Kidney (tissue), 14 donors: Measurements from ENCODE around the gene PRKAG2. TPM values are rescaled to one million over a fixed set of nuclear protein-coding genes. Genes with fewer than 3 reads are reported as not detected.

Source experiments
- DNase-seq, 5 donors: peaks; one replicate each; pipeline ENCODE4 v3.0.0-alpha.2; 2013 to 2020
- FAIRE-seq: peaks from 2 replicates; lab custom pipeline; 2012; peaks lifted over from hg19 to GRCh38; lab: Jason Lieb, UNC
- H3K27ac ChIP-seq, 2 donors: one replicate each; pipeline ENCODE4 v1.7.0; 2013; ENCODE audit warnings: low read depth in 2 of 2, low read length in 2 of 2, inconsistent platforms in 1 of 2
- H3K27me3 ChIP-seq: one replicate; pipeline ENCODE4 v1.7.1; 2013; ENCODE audit warnings: low read length, inconsistent platforms; ENCODE audit not compliant: control insufficient read depth, insufficient read depth
- H3K36me3 ChIP-seq, 3 donors: one replicate each; pipeline versions ENCODE4 v1.7.0 to v1.7.1; 2013; ENCODE audit warnings: low read length in 3 of 3, control low read depth in 1 of 3, inconsistent platforms in 1 of 3; ENCODE audit not compliant: insufficient read depth in 3 of 3, control insufficient read depth in 2 of 3
- H3K4me1 ChIP-seq, 3 donors: one replicate each; pipeline versions ENCODE4 v1.7.0 to v1.7.1; 2013; ENCODE audit warnings: low read length in 3 of 3, inconsistent platforms in 1 of 3, low read depth in 1 of 3; ENCODE audit not compliant: control insufficient read depth in 2 of 3, insufficient read depth in 2 of 3
- H3K4me3 ChIP-seq, 3 donors: one replicate each; pipeline versions ENCODE4 v1.7.0 to v1.8.1; 2013; ENCODE audit warnings: low read length in 3 of 3, control low read depth in 1 of 3, inconsistent platforms in 1 of 3
- H3K9ac ChIP-seq, 3 donors: one replicate each; pipeline versions ENCODE4 v1.7.0 to v1.7.1; 2013; ENCODE audit warnings: low read length in 3 of 3, control low read depth in 1 of 3, inconsistent platforms in 1 of 3
- H3K9me3 ChIP-seq, 3 donors: one replicate each; pipeline versions ENCODE4 v1.7.0 to v1.7.1; 2013; ENCODE audit warnings: low read length in 3 of 3, control low read depth in 1 of 3, inconsistent platforms in 1 of 3; ENCODE audit not compliant: control insufficient read depth in 2 of 3, insufficient read depth in 1 of 3
- intact Hi-C: fragments of 100-400 bp; cut with DNase I; formaldehyde crosslinking; loops from one replicate; pipeline ENCODE4 v1.11.1; 2022
- polyA plus RNA-seq: library from polyadenylated mRNA; stranded (reverse); fragments of 350-450 nt; fragmentation: Illumina TruSeq; extraction: RNeasy Lipid Tissue Mini Kit (QIAGEN cat#74804); gene quantifications from one replicate; pipeline ENCODE4 v1.2.3, GENCODE V29; 2014; ENCODE audit warnings: low read depth, low replicate concordance; ENCODE audit not compliant: insufficient read depth
- total RNA-seq: library from RNA; stranded (reverse); fragmentation: NEBNext Ultra II Directional; extraction: Animal tissue kit (Norgen Biotek cat#: 25700); gene quantifications from one replicate; pipeline ENCODE4 v1.2.1, GENCODE V29; 2021
- TF ChIP-seq, protein P1 (sequence below): IDR thresholded peaks from 3 replicates; pipeline ENCODE4 v1.5.1; 2012; ENCODE audit warnings: mild to moderate bottlenecking, moderate library complexity, borderline replicate concordance; ENCODE audit not compliant: insufficient read depth; ENCODE audit errors: extremely low read depth
- donor health status: control.
- donor health status: control.
- donor health status: control.
- donor health status: control.
- donor health status: control.
- donor health status: DM: yes; HTN: yes; CAD: no.
- donor health status: Normal renal cell carcinoma (clear cell type).

The PRKAG2 gene
- total and polyA plus RNA-seq, 2 donors from 2014 or later = 40.7 to 40.9 TPM

DNA sequence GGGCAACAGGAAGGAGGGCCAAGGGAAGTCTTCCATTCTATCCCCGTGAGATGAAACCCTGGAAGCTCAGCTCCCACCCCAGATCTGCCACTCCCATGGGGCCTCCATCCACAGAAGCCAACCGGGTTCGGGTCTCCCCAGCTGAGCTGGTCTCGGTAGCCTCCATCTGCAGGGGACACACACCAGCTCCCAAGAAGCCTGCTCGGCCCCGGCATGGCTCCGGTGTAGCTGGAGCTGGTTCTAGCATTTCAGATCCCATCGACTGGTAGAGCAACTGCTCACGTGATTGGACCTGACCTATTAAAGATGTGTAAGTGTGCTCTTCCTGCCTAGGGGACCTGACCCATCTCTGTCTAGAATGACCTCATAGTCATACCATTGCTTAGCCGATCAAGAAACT lies 138.0 kb downstream of the PRKAG2 start:
- FAIRE-seq (no peak), DNase-seq (peak in 1 of 5 donors; percentile 48)
- Histone ChIP-seq H3K9ac (no peak overlapping the region), H3K27me3 (no peaks in the 10 kb centered on the region), H3K9me3 (no peaks in the 10 kb centered on the region), H3K36me3 (no peaks in the 10 kb centered on the region), H3K4me1 (peaks cover 5 to 10% (median 7%) of the 10 kb centered on the region in 3 donors), H3K4me3 (no peak overlapping the region), H3K27ac (no peak overlapping the region)
- TF ChIP-seq, protein P1, sequence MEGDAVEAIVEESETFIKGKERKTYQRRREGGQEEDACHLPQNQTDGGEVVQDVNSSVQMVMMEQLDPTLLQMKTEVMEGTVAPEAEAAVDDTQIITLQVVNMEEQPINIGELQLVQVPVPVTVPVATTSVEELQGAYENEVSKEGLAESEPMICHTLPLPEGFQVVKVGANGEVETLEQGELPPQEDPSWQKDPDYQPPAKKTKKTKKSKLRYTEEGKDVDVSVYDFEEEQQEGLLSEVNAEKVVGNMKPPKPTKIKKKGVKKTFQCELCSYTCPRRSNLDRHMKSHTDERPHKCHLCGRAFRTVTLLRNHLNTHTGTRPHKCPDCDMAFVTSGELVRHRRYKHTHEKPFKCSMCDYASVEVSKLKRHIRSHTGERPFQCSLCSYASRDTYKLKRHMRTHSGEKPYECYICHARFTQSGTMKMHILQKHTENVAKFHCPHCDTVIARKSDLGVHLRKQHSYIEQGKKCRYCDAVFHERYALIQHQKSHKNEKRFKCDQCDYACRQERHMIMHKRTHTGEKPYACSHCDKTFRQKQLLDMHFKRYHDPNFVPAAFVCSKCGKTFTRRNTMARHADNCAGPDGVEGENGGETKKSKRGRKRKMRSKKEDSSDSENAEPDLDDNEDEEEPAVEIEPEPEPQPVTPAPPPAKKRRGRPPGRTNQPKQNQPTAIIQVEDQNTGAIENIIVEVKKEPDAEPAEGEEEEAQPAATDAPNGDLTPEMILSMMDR = no peak
- intact Hi-C loops = no loop called here

DNA sequence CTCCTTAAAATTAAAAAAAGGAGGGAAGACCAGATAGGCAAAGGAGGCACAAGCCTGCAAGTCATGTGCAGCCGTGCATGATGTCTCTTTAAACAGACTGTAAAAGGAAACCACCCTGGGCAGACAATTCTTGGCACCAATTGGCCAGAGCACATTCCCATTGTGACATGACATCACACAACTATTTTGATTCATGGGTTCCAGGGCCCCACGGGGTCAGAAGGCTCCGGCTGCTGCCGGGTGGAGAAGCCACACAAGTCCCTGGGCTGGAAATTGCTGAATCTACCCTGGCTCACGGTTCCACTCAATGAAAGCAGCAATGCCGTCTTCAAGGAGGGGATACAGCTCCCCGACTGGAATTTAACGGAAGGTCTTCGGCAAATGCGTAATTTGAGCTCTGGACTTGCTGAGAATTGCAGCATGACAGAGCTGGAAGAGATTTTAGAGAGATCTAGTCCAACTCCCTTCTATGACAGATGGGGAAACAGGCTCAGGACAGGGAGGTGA lies 140.5 kb downstream of the PRKAG2 start:
- TF ChIP-seq, protein P1 = peak; percentile 14
- Histone ChIP-seq H3K9me3 (no peaks in the 10 kb centered on the region), H3K27me3 (no peaks in the 10 kb centered on the region), H3K4me3 (peak overlapping the region in 2 of 3 donors; percentile 20 to 33), H3K36me3 (no peaks in the 10 kb centered on the region), H3K9ac (peak overlapping the region in 1 of 3 donors; percentile 23), H3K27ac (peak overlapping the region; percentile 20 to 55), H3K4me1 (peaks cover 5 to 10% (median 5%) of the 10 kb centered on the region in 3 donors)
- no peak for FAIRE-seq
- peak; percentile 93 to 99 (median 98) for DNase-seq
- intact Hi-C loops = no loop called here

DNA sequence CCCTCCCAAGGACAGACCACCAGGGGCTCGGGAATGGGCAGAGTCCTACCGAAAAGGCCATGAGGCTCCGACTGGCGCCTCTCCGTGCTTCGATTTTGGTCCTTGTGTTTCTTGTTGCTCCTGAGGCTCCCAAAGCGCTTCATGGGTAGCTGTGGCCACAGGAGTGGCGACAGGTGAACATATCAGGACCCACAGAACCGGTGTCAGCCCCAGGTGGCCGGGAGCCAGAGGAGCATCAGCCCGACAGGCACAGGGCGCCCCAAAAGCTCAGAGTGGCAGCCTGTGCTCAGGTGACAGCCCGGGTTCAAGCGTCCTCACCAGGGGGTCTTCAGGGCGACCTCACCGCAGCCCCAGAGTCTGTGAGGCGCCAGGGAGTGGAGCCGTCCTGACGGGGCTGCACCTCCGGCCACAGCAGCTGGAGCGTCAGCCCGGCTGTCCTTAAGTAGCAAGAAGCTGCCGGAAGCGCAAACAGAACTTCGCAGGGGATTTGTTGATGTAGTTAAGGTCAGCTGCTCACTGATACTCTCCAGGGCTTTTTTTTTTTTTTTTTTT lies 141.0 kb downstream of the PRKAG2 start:
- DNase-seq (peak in 1 of 5 donors; percentile 84), FAIRE-seq (no peak)
- peak overlapping the region in 1 of 3 donors; percentile 34 for H3K9ac ChIP-seq
- intact Hi-C loops = no loop called here
- H3K27ac ChIP-seq = no peak overlapping the region
- peak overlapping the region in 1 of 3 donors; percentile 33 for H3K4me3 ChIP-seq
- H3K4me1 ChIP-seq = peaks cover 5 to 10% (median 5%) of the 10 kb centered on the region in 3 donors
- no peaks in the 10 kb centered on the region for H3K9me3 ChIP-seq
- TF ChIP-seq, protein P1 = no peak
- H3K36me3 ChIP-seq = no peaks in the 10 kb centered on the region
- H3K27me3 ChIP-seq = no peaks in the 10 kb centered on the region
